Stimulated activated CD8-positive, alpha-beta memory T cell treated with anti-CD3 and anti-CD28 coated beads, Interleukin-15, amount 100 ng/mL, for 48 hours (primary cell): ENCODE results near the gene PGM2.
"Not testable (repeated sequence)": the region's sequence is repeated elsewhere in the genome, so short reads cannot be mapped to it uniquely, and the experiment has no call there.

Experiments used
- DNase-seq, 2 donors: peaks; one replicate each; pipeline ENCODE4 v3.0.0-alpha.2; 2020; ENCODE audit warnings: low read depth in 2 of 2

The PGM2 gene

GRCh38 chr4:37818752-37819151 lies 7.7 kb upstream of the PGM2 start:
- no peak for DNase-seq

- not testable (repeated sequence) for DNase-seq
Observed at GRCh38 chr4:37820458-37820857, 6.0 kb upstream of the PGM2 start.

GRCh38 chr4:37821953-37822605 lies 4.4 kb upstream of the PGM2 start:
- DNase-seq, result no peak

- not testable (repeated sequence) for DNase-seq
Observed at GRCh38 chr4:37825501-37825900, 985 bp upstream of the PGM2 start.

- no peak for DNase-seq
Observed at GRCh38 chr4:37825968-37826294, 555 bp upstream of the PGM2 start.

- no peak for DNase-seq
Observed at GRCh38 chr4:37827030-37827685, 672 bp downstream of the PGM2 start.

- DNase-seq, result no peak
Observed at GRCh38 chr4:37827802-37828321, 1.4 kb downstream of the PGM2 start.

GRCh38 chr4:37828843-37829242 lies 2.4 kb downstream of the PGM2 start:
- DNase-seq, result no peak

- DNase-seq, result no peak
Observed at GRCh38 chr4:37830640-37831039, 4.2 kb downstream of the PGM2 start.

GRCh38 chr4:37835031-37835430 lies 8.5 kb downstream of the PGM2 start:
- no peak for DNase-seq

- no peak for DNase-seq
Observed at GRCh38 chr4:37835806-37836205, 9.3 kb downstream of the PGM2 start.

- DNase-seq, result no peak
Observed at GRCh38 chr4:37836274-37836673, 9.8 kb downstream of the PGM2 start.

- no peak for DNase-seq
Observed at GRCh38 chr4:37836838-37837440, 10.5 kb downstream of the PGM2 start.

- DNase-seq, result no peak
Observed at GRCh38 chr4:37837446-37837845, 11.0 kb downstream of the PGM2 start.

- no peak for DNase-seq
Observed at GRCh38 chr4:37839426-37839825, 12.9 kb downstream of the PGM2 start.

GRCh38 chr4:37844204-37844603 lies 17.7 kb downstream of the PGM2 start:
- no peak for DNase-seq

GRCh38 chr4:37845201-37845600 lies 18.7 kb downstream of the PGM2 start:
- no peak for DNase-seq

- no peak for DNase-seq
Observed at GRCh38 chr4:37847311-37847884, 20.9 kb downstream of the PGM2 start.

GRCh38 chr4:37852376-37852775 lies 25.9 kb downstream of the PGM2 start:
- no peak for DNase-seq

GRCh38 chr4:37858112-37858511 lies 31.6 kb downstream of the PGM2 start:
- no peak for DNase-seq

GRCh38 chr4:37858872-37859271 lies 32.4 kb downstream of the PGM2 start:
- no peak for DNase-seq

GRCh38 chr4:37860266-37860665 lies 33.8 kb downstream of the PGM2 start:
- DNase-seq, result no peak

- DNase-seq, result no peak
Observed at GRCh38 chr4:37862961-37863360, 36.5 kb downstream of the PGM2 start.
